HG02885 (cell line): ENCODE measurements around the gene DGCR6L.
A peak's percentile ranks its signal among the peaks of the same experiment; 100 is the strongest.
"Not testable (repeated sequence)": the region's sequence is repeated elsewhere in the genome, so short reads cannot be mapped to it uniquely, and the experiment has no call there.

Experiments used
- ATAC-seq: cut with Tn5 transposase; IDR thresholded peaks from one replicate; pipeline ENCODE4 v1.9.1; 2021; ENCODE audit warnings: mild to moderate bottlenecking; ENCODE audit not compliant: unreplicated experiment, poor library complexity

Gene DGCR6L

GRCh38 chr22:20310773-20311172 lies 9.1 kb downstream of the DGCR6L start:
- ATAC-seq: not testable (repeated sequence)

- not testable (repeated sequence) for ATAC-seq
These were observed 9.7 kb downstream of the DGCR6L start for GRCh38 chr22:20310180-20310579.

- ATAC-seq: not testable (repeated sequence)
These were observed 10.8 kb downstream of the DGCR6L start for GRCh38 chr22:20308806-20309650.

GRCh38 chr22:20307448-20308447 lies 12.1 kb downstream of the DGCR6L start:
- not testable (repeated sequence) for ATAC-seq

GRCh38 chr22:20306646-20307447 lies 13.0 kb downstream of the DGCR6L start:
- ATAC-seq: not testable (repeated sequence)

GRCh38 chr22:20305894-20306645 lies 13.8 kb downstream of the DGCR6L start:
- ATAC-seq: no peak

GRCh38 chr22:20305230-20305893 lies 14.5 kb downstream of the DGCR6L start:
- ATAC-seq: not testable (repeated sequence)

- no peak for ATAC-seq
These were observed 15.2 kb downstream of the DGCR6L start for GRCh38 chr22:20304646-20305045.

- not testable (repeated sequence) for ATAC-seq
These were observed 16.7 kb downstream of the DGCR6L start for GRCh38 chr22:20303229-20303534.

- ATAC-seq: no peak
These were observed 17.2 kb downstream of the DGCR6L start for GRCh38 chr22:20302438-20303228.

- peak; percentile 24 for ATAC-seq
These were observed 20.1 kb downstream of the DGCR6L start for GRCh38 chr22:20299746-20300136.

- peak; percentile 70 for ATAC-seq
These were observed 20.8 kb downstream of the DGCR6L start for GRCh38 chr22:20298803-20299745.

- ATAC-seq: no peak
These were observed 21.6 kb downstream of the DGCR6L start for GRCh38 chr22:20298110-20298802.

- no peak for ATAC-seq
These were observed 22.3 kb downstream of the DGCR6L start for GRCh38 chr22:20297414-20298109.

GRCh38 chr22:20296598-20296997 lies 23.3 kb downstream of the DGCR6L start:
- ATAC-seq: no peak
